Heart left ventricle (tissue), 16 donors: ENCODE measurements around the gene PEAK3. TPM values are rescaled to one million over a fixed set of nuclear protein-coding genes. Genes with fewer than 3 reads are reported as not detected.

Source experiments
- ATAC-seq, 4 donors: fragments of 200-7000 bp; cut with Tn5 transposase; one replicate each; pipeline ENCODE4 v1.9.1; 2020 to 2022; ENCODE audit warnings: moderate library complexity in 4 of 4, mild to moderate bottlenecking in 3 of 4, moderate number of reproducible peaks in 1 of 4
- DNase-seq, 5 donors: peaks; one replicate each; pipeline ENCODE4 v3.0.0-alpha.2; 2020
- H3K27ac ChIP-seq, 12 donors: fragments of 200-600 bp; sonication (generic) in 4 of 12; one replicate each; pipeline versions ENCODE4 v1.5.0 to v1.8.0; 2016 to 2022; ENCODE audit warnings: mild to moderate bottlenecking in 2 of 12
- H3K27me3 ChIP-seq, 9 donors: fragments of 200-600 bp; sonication (generic) in 2 of 9; one replicate each; pipeline versions ENCODE4 v1.5.1 to v1.8.0; 2016 to 2022; ENCODE audit warnings: mild to moderate bottlenecking in 3 of 9
- H3K36me3 ChIP-seq, 9 donors: fragments of 200-600 bp; sonication (generic) in 2 of 9; one replicate each; pipeline versions ENCODE4 v1.5.0 to v1.8.0; 2018 to 2022; ENCODE audit warnings: mild to moderate bottlenecking in 2 of 9
- H3K4me1 ChIP-seq, 12 donors: fragments of 200-600 bp; sonication (generic) in 4 of 12; one replicate each; pipeline versions ENCODE4 v1.5.0 to v1.8.0; 2016 to 2022; ENCODE audit warnings: mild to moderate bottlenecking in 3 of 12
- H3K4me3 ChIP-seq, 12 donors: fragments of 200-600 bp; sonication (generic) in 4 of 12; one replicate each; pipeline versions ENCODE4 v1.5.0 to v1.8.0; 2017 to 2022; ENCODE audit warnings: mild to moderate bottlenecking in 9 of 12, moderate library complexity in 4 of 12
- H3K9me3 ChIP-seq, 12 donors: fragments of 200-600 bp; sonication (generic) in 4 of 12; one replicate each; pipeline versions ENCODE4 v1.5.0 to v1.8.0; 2016 to 2022; ENCODE audit warnings: mild to moderate bottlenecking in 1 of 12
- CTCF ChIP-seq, 12 donors: fragments of 200-600 bp; sonication (generic) in 4 of 12; IDR thresholded peaks; one replicate each; pipeline versions ENCODE4 v1.5.0 to v1.8.0; 2018 to 2022; ENCODE audit warnings: antibody characterized with exemption in 12 of 12, mild to moderate bottlenecking in 5 of 12
- POLR2A ChIP-seq, 2 donors: fragments of 450-650 bp; IDR thresholded peaks; one replicate each; pipeline ENCODE4 v1.6.1; 2017; ENCODE audit warnings: antibody characterized with exemption in 2 of 2, mild to moderate bottlenecking in 2 of 2, moderate library complexity in 2 of 2
- WGBS, 4 donors: extraction: QIAGEN DNeasy Blood & Tissue Kit in 2 of 4; methylation state at CpG; one replicate each; pipeline versions ENCODE4 v1.1.5 to v1.1.7; 2013 to 2018; 5-methylcytosine and 5-hydroxymethylcytosine counted together
- intact Hi-C, 10 donors: fragments of 100-400 bp; cut with DNase I; formaldehyde crosslinking; loops; one replicate each; pipeline versions ENCODE4 v1.11.1 to v1.14.2; 2022
- polyA plus RNA-seq, 2 donors: library from polyadenylated mRNA; stranded (reverse); fragments of 200-250 nt; gene quantifications; one replicate each; pipeline ENCODE4 v1.2.3, GENCODE V29; 2013
- total RNA-seq, 9 donors: library from RNA; depleted of rRNA in 2 of 9; stranded (reverse); fragments of >200 nt in 2 of 9; fragmentation: NEBNext Ultra II Directional in 3 of 9; extraction: Animal tissue kit (Norgen Biotek cat#: 25700) in 3 of 9; gene quantifications; one replicate each; pipeline versions ENCODE4 v1.1.0 to v1.2.4, GENCODE V29; 2016 to 2023
- donor health status: ischemic (EF 13 %, LVEDD 7.1; RV severe dilation, severe dysfunction).
- donor health status: healthy with polysubstance abuse.
- donor health status: DM: no; HTN: yes; CAD: no.
- donor health status: DM: no; HTN: no; CAD: no.
- donor health status: ischemic (EF 25% LVEDD 6.9; RV normal size, moderate dysfunction).
- donor health status: ischemic (EF 25% LVEDD 5.7; RV mildly dilated, moderate dysfunction).
- donor health status: healthy.
- donor health status: DM: yes; HTN: yes; CAD: no.
- donor health status: ischemic (EF 35%, LVEDD 5.7; RV mildly dilated, moderate dysfunction).
- donor health status: nonischemic (EF 11% LVEDD 7.7; RV severe dilation, severe dysfunction).
- donor health status: DM: yes; HTN: yes; CAD: no.
- donor health status: PGD.
- donor health status: ischemic (EF 29% LVEDD 5.4; RV normal size, mild dysfunction).
- donor health status: nonischemic (EF 23%, LVEDD 6.1; RV moderate dilation, normal function).

Gene PEAK3
- total and polyA plus RNA-seq, 11 donors: 0.11 to 1.6 (median 0.27) TPM

GRCh38 chr19:2236064-2236313 lies 46.0 kb downstream of the PEAK3 start:
- DNase-seq (no peak), ATAC-seq (no peak)
- H3K4me3 ChIP-seq: peak overlapping the region; percentile 72 to 98 (median 94)
- 0 to 1% (median 0%) methylated on average over 6 to 28 of the region's 28 CpGs for WGBS, 4 donors
- intact Hi-C loops: loop anchor here (1.0 to 10.0 kb wide), 22 partner anchors 33 to 159 kb away; partner anchors contain the start of genes AP3D1 (in 2 of the 10) and DOT1L (in 1 of the 10)
- peaks cover 0 to 25% (median 17%) of the 10 kb centered on the region in 9 donors for H3K36me3 ChIP-seq
- TF ChIP-seq POLR2A (IDR thresholded peaks at IDR 0.05) (peak in 1 of 2 donors; percentile 41), CTCF (IDR thresholded peaks at IDR 0.05) (no peak)
- H3K27me3 ChIP-seq: no peaks in the 10 kb centered on the region
- peaks cover 14 to 75% (median 51%) of the 10 kb centered on the region in 12 donors for H3K4me1 ChIP-seq
- peak overlapping the region; percentile 92 to 100 (median 99) for H3K27ac ChIP-seq
- H3K9me3 ChIP-seq: no peaks in the 10 kb centered on the region

- Histone ChIP-seq H3K36me3 (peaks cover 0 to 30% (median 22%) of the 10 kb centered on the region in 9 donors), H3K4me3 (peak overlapping the region; percentile 72 to 98 (median 94)), H3K9me3 (no peaks in the 10 kb centered on the region), H3K27me3 (no peaks in the 10 kb centered on the region), H3K27ac (peak overlapping the region; percentile 92 to 100 (median 99)), H3K4me1 (peaks cover 14 to 73% (median 46%) of the 10 kb centered on the region in 12 donors)
- DNase-seq (peak in 3 of 5 donors; percentile 42 to 64 (median 64)), ATAC-seq (peak in 2 of 4 donors; percentile 4 to 14)
- 0% methylated on average over 1 to 48 of the region's 48 CpGs for WGBS, 4 donors
- TF ChIP-seq POLR2A (IDR thresholded peaks at IDR 0.05) (no peak), CTCF (IDR thresholded peaks at IDR 0.05) (no peak)
- intact Hi-C loops: loop anchor here (1.0 to 10.0 kb wide), 22 partner anchors 34 to 159 kb away; partner anchors contain the start of genes AP3D1 (in 2 of the 10) and DOT1L (in 1 of the 10)
These were observed 46.5 kb downstream of the PEAK3 start for GRCh38 chr19:2235381-2236063.

GRCh38 chr19:2234996-2235380 lies 47.0 kb downstream of the PEAK3 start:
- WGBS, 4 donors: 44 to 52% (median 47%) methylated on average over 6 of the region's 6 CpGs
- Histone ChIP-seq H3K36me3 (peaks cover 0 to 35% (median 27%) of the 10 kb centered on the region in 9 donors), H3K27me3 (no peaks in the 10 kb centered on the region), H3K9me3 (no peaks in the 10 kb centered on the region), H3K4me1 (peaks cover 10 to 68% (median 42%) of the 10 kb centered on the region in 12 donors), H3K4me3 (peak overlapping the region; percentile 72 to 98 (median 94)), H3K27ac (peak overlapping the region; percentile 92 to 100 (median 99))
- DNase-seq (no peak), ATAC-seq (no peak)
- TF ChIP-seq CTCF (IDR thresholded peaks at IDR 0.05) (no peak), POLR2A (IDR thresholded peaks at IDR 0.05) (no peak)
- intact Hi-C loops: loop anchor here in 8 of 10 donors (5.0 to 10.0 kb wide), 9 partner anchors 37 to 160 kb away; partner anchors contain the start of gene AP3D1 (in 2 of the 8)

- H3K9me3 ChIP-seq: no peaks in the 10 kb centered on the region
- TF ChIP-seq POLR2A (IDR thresholded peaks at IDR 0.05) (no peak), CTCF (IDR thresholded peaks at IDR 0.05) (no peak)
- peaks cover 9 to 55% (median 32%) of the 10 kb centered on the region in 12 donors for H3K4me1 ChIP-seq
- no peak for ATAC-seq
- intact Hi-C loops: loop anchor here in 6 of 10 donors (5.0 to 10.0 kb wide), 4 partner anchors 76 to 161 kb away; partner anchors contain the start of gene AP3D1 (in 1 of the 6)
- H3K4me3 ChIP-seq: no peak overlapping the region
- no peak overlapping the region for H3K27ac ChIP-seq
- no peak for DNase-seq
- 92 to 94% (median 93%) methylated on average over 21 to 25 of the region's 25 CpGs for WGBS, 4 donors
- peaks cover 0 to 46% (median 40%) of the 10 kb centered on the region in 9 donors for H3K36me3 ChIP-seq
- no peaks in the 10 kb centered on the region for H3K27me3 ChIP-seq
These were observed 48.2 kb downstream of the PEAK3 start for GRCh38 chr19:2233601-2234280.
